GM20431 (cell line): ENCODE results near the gene ZNF248.
"Not testable (repeated sequence)": the region's sequence is repeated elsewhere in the genome, so short reads cannot be mapped to it uniquely, and the experiment has no call there.

Source experiments
- in situ Hi-C: fragments of 300-500 bp; cut with MseI, MboI; formaldehyde crosslinking; loops from one replicate; pipeline ENCODE4 v1.15.0; 2020; ENCODE audit warnings: low sequenced_read_pairs; ENCODE audit not compliant: unreplicated experiment

Gene ZNF248

GRCh38 chr10:37857287-37858211 lies at the start of gene ZNF248:
ZNF248 (minus strand) TSS chr10:37857610; CDS start chr10:37856310, 1,300 bp downstream.
- in situ Hi-C loops, result no loop called here

- in situ Hi-C loops, result no loop called here
These were observed 49.0 kb upstream of the ZNF248 start for GRCh38 chr10:37906382-37906781.

GRCh38 chr10:37896436-37896835 lies 39.0 kb upstream of the ZNF248 start:
- in situ Hi-C loops, result no loop called here

GRCh38 chr10:37895674-37896073 lies 38.3 kb upstream of the ZNF248 start:
- in situ Hi-C loops, result no loop called here

GRCh38 chr10:37885850-37886249 lies 28.4 kb upstream of the ZNF248 start:
- in situ Hi-C loops, result no loop called here

- in situ Hi-C loops, result no loop called here
These were observed 15.5 kb upstream of the ZNF248 start for GRCh38 chr10:37872955-37873354.

GRCh38 chr10:37872283-37872682 lies 14.9 kb upstream of the ZNF248 start:
- in situ Hi-C loops, result no loop called here

GRCh38 chr10:37871568-37872251 lies 14.3 kb upstream of the ZNF248 start:
- in situ Hi-C loops, result no loop called here

- in situ Hi-C loops, result no loop called here
These were observed 13.7 kb upstream of the ZNF248 start for GRCh38 chr10:37871143-37871542.

GRCh38 chr10:37868796-37869195 lies 11.4 kb upstream of the ZNF248 start:
- in situ Hi-C loops, result no loop called here

GRCh38 chr10:37865957-37866803 lies 8.8 kb upstream of the ZNF248 start:
- in situ Hi-C loops, result no loop called here

GRCh38 chr10:37865264-37865663 lies 7.9 kb upstream of the ZNF248 start:
- in situ Hi-C loops, result no loop called here

GRCh38 chr10:37860494-37861190 lies 3.2 kb upstream of the ZNF248 start:
- in situ Hi-C loops, result no loop called here

- in situ Hi-C loops, result not testable (repeated sequence)
These were observed 1.9 kb upstream of the ZNF248 start for GRCh38 chr10:37859270-37859669.

- in situ Hi-C loops, result no loop called here
These were observed 526 bp downstream of the ZNF248 start for GRCh38 chr10:37856881-37857286.

- in situ Hi-C loops, result no loop called here
These were observed 1.8 kb downstream of the ZNF248 start for GRCh38 chr10:37855636-37856035.

- in situ Hi-C loops, result no loop called here
These were observed 2.8 kb downstream of the ZNF248 start for GRCh38 chr10:37854626-37855025.

GRCh38 chr10:37844644-37845043 lies 12.8 kb downstream of the ZNF248 start:
- in situ Hi-C loops, result no loop called here

- in situ Hi-C loops, result no loop called here
These were observed 18.2 kb downstream of the ZNF248 start for GRCh38 chr10:37839243-37839642.
